SK-N-MC (cell line): ENCODE measurements around the gene ZNF423.

Experiments
- DNase-seq: peaks from one replicate; pipeline ENCODE4 v3.0.0-alpha.2; 2011; ENCODE audit warnings: low read depth, low spot score
- H3K27ac ChIP-seq: fragments of 200-600 bp; sonication (generic); 2 replicates; pipeline ENCODE4 v1.5.1; 2016; ENCODE audit warnings: mixed run types
- H3K36me3 ChIP-seq: fragments of 200-600 bp; sonication (generic); 2 replicates; pipeline ENCODE4 v1.6.1; 2017; ENCODE audit warnings: antibody characterized with exemption, low read length, mixed read lengths; ENCODE audit not compliant: insufficient read depth
- H3K4me3 ChIP-seq: fragments of 200-600 bp; sonication (generic); 2 replicates; pipeline ENCODE4 v1.5.1; 2016
- H3K9ac ChIP-seq: fragments of 200-600 bp; sonication (generic); 2 replicates; pipeline ENCODE4 v1.8.0; 2017; ENCODE audit warnings: mixed run types, mixed read lengths; ENCODE audit not compliant: insufficient read length
- H3K9me3 ChIP-seq: fragments of 200-600 bp; sonication (generic); 2 replicates; pipeline ENCODE4 v1.6.1; 2017; ENCODE audit warnings: low read depth, mild to moderate bottlenecking, antibody characterized with exemption, low read length, moderate library complexity, mixed read lengths
- EZH2 ChIP-seq: fragments of 200-600 bp; sonication (generic); IDR thresholded peaks from one replicate; pipeline ENCODE4 v1.6.1; 2017; ENCODE audit warnings: antibody characterized with exemption
- FOXP2 ChIP-seq: optimal IDR thresholded peaks from 2 replicates; pipeline ENCODE3; 2011; ENCODE audit warnings: mild to moderate bottlenecking, moderate library complexity; ENCODE audit not compliant: insufficient read depth; ENCODE audit errors: extremely low read length, control extremely low read depth
- POLR2AphosphoS5 ChIP-seq: IDR thresholded peaks from 2 replicates; pipeline ENCODE4 v1.6.1; 2012; ENCODE audit warnings: mild to moderate bottlenecking, low read depth, low read length, borderline replicate concordance

The ZNF423 gene

GRCh38 chr16:49596648-49597291, 259.1 kb downstream of the ZNF423 start:
- H3K4me3 ChIP-seq, result peak overlapping the region; percentile 69
- TF ChIP-seq FOXP2, result no peak
- TF ChIP-seq EZH2, result no peak
- no peak for TF ChIP-seq POLR2AphosphoS5
- peak overlapping the region; percentile 98 for H3K27ac ChIP-seq
- no peaks in the 10 kb centered on the region for H3K36me3 ChIP-seq
- no peaks in the 10 kb centered on the region for H3K9me3 ChIP-seq
- no peak for DNase-seq
- H3K9ac ChIP-seq, result peak overlapping the region; percentile 62

DNA sequence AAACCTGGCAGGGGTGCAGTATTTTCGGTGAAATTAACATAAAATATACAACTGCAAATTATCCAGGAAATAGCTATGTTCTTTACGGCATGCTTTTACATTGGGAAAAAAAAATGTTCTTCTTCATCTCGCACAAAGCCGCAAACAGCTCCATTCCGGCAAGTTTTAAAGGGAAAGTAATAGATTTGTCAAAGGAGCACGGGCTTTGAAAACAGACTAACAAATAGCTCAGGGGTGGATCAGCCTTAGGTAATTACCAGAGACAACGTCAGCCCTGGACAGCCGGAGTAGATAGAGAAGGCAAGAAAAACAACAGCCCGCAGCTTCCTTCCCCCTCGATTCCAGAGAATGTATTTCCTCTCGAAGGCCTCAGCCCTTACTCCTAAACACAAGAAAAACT, 259.8 kb downstream of the ZNF423 start:
- H3K9me3 ChIP-seq, result no peaks in the 10 kb centered on the region
- H3K4me3 ChIP-seq, result peak overlapping the region; percentile 69
- H3K27ac ChIP-seq, result peak overlapping the region; percentile 98
- DNase-seq, result peak; percentile 32
- no peaks in the 10 kb centered on the region for H3K36me3 ChIP-seq
- peak overlapping the region; percentile 62 for H3K9ac ChIP-seq
- no peak for TF ChIP-seq EZH2
- TF ChIP-seq FOXP2, result no peak
- no peak for TF ChIP-seq POLR2AphosphoS5

DNA sequence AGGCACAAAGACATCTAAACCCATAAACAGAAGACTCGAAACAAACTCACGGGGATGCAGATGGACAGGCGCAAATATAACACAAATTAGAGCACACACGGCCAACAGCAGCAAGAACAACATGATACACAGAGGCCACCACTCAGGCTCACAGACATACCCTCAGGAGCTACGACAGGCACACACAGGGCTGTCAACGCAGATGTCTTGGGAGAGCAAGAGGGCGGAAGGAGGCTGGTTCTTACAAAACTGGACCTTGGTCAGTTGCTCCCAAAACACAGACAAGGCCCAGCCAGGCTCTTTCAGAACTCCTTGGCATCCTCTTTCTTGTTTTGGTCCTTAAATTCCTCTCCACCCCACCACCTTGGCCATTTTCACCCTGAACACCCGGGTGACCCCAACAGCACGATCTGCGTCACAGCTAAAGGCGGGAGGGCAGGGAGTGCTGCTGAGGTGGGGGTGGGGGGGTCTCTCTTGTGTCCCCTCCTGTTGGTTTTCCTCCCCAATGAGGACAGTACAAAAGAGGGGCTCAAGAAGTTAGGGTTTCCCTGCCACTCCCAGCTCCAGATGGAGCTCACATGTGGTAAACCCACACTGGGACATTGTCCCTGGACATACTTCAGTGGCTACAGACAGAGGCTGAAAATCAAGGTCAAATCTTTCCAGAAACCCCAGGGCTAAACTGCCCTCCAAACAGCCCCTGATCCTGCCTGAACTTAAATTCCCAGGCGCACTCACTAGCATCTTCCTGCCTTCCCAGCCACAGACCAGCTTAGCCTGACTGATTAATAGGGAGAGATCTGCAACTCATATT, 261.0 kb downstream of the ZNF423 start:
- H3K9ac ChIP-seq, result no peak overlapping the region
- H3K4me3 ChIP-seq, result peak overlapping the region; percentile 69; the same call in 1 of the 2 replicates
- no peaks in the 10 kb centered on the region for H3K36me3 ChIP-seq
- H3K27ac ChIP-seq, result peak overlapping the region; percentile 98
- no peaks in the 10 kb centered on the region for H3K9me3 ChIP-seq
- TF ChIP-seq POLR2AphosphoS5 (no peak), FOXP2 (no peak), EZH2 (no peak)
- no peak for DNase-seq

GRCh38 chr16:49594153-49594552, 261.8 kb downstream of the ZNF423 start:
- Histone ChIP-seq H3K9ac (no peak overlapping the region), H3K9me3 (no peaks in the 10 kb centered on the region), H3K4me3 (no peak overlapping the region), H3K36me3 (no peaks in the 10 kb centered on the region), H3K27ac (peak overlapping the region; percentile 46; the same call in 1 of the 2 replicates)
- TF ChIP-seq POLR2AphosphoS5 (no peak), EZH2 (no peak)
- no peak for DNase-seq

DNA sequence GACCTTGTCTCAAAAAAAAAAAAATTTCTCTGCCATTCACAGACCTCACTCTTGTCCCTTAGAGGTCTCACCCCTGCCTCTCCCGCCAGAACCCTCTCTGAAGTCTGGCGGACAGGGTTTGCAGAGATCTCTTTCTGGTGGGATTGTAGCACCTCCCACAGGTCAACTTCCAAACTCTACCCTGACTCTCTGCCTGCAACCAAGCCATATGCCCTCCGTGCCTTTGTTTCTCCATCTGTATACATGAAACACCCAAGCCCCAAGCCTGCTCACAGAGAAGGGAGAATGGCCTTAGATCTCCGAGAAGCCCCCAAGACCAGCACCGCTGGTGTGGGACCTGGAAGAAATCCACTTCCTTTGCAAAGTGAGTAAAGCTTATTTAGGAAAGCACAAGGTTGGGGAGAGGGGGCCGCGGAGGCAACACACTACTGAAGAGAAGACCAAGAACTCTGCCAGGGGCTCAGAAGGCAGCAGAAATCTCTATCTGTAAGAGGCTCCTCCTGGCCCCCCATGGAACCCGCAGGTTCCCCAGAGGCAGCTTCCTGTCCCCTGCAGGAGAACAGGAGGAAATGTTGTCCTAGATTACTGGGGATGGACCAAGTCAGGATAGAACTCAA, 262.4 kb downstream of the ZNF423 start:
- Histone ChIP-seq H3K4me3 (no peak overlapping the region), H3K9me3 (no peaks in the 10 kb centered on the region), H3K9ac (no peak overlapping the region), H3K36me3 (no peaks in the 10 kb centered on the region), H3K27ac (0 out of 2 replicates have a peak overlapping the region, but pooled peaks have one; percentile 19)
- no peak for DNase-seq
- TF ChIP-seq POLR2AphosphoS5 (no peak), EZH2 (no peak), FOXP2 (no peak)

- Histone ChIP-seq H3K9me3 (no peaks in the 10 kb centered on the region), H3K36me3 (no peaks in the 10 kb centered on the region), H3K9ac (no peak overlapping the region), H3K27ac (no peak overlapping the region), H3K4me3 (no peak overlapping the region)
- no peak for DNase-seq
- TF ChIP-seq EZH2 (no peak), POLR2AphosphoS5 (no peak), FOXP2 (no peak)
These were observed 263.1 kb downstream of the ZNF423 start for GRCh38 chr16:49592546-49593423.

DNA sequence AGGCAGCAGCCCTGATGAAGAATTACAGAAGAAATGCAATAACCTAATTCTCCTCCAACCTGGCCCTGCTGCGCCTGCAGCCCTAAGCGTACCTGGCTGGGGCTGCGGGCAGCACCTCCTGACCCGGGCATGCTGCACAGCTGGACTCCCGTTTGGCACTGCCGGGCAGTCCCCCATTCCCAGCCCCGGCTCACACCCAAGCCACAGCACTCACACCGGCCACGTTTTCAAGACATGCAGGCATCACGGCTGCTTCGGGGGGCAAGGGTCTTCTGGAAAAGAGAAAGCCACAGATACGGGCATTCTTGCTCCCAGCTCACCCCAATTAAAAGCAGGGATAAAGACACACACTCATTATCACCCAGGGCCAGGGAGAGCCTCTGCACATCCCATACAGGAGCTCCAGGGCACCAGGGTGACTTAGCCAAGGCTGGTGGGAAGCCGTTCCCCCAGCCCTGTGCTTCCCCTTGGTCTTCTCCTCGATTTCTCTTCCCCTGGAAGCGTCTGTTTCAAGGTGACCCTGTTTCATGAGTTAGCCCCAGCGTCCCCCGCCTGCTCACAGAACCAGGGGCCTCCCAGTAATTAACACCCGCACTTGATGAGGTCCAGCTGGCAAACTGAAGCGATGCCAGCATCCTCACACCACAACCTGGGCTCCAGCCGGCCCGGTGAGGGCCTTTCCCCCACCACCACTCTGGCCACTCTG, 265.6 kb downstream of the ZNF423 start:
- no peak overlapping the region for H3K4me3 ChIP-seq
- H3K36me3 ChIP-seq, result no peaks in the 10 kb centered on the region
- TF ChIP-seq FOXP2, result no peak
- TF ChIP-seq POLR2AphosphoS5, result no peak
- no peak for TF ChIP-seq EZH2
- no peak overlapping the region for H3K9ac ChIP-seq
- no peak for DNase-seq
- no peak overlapping the region for H3K27ac ChIP-seq
- no peaks in the 10 kb centered on the region for H3K9me3 ChIP-seq
